Measurements from ENCODE around the gene DCLK3.

DNA sequence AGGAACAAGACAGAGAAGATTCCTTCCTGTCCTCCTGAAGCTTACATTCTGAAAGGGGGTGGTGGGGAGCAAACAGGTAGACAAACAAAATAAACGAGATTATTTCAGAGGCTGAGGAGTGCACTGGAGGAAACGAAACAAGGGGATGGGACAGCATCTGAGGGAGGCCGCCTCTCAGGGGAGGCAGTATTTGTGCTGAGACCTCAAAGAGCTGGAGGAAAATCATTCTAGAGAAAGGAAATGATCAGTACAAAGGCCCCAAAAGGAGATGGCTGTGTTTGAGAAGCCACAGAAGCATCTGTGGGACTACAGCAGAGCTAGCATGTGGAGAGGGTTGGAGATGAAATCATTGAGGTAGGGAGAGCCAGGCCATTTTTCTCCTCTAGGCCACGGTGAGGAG, 55.1 kb downstream of the DCLK3 start:
- TF ChIP-seq, protein P1, sequence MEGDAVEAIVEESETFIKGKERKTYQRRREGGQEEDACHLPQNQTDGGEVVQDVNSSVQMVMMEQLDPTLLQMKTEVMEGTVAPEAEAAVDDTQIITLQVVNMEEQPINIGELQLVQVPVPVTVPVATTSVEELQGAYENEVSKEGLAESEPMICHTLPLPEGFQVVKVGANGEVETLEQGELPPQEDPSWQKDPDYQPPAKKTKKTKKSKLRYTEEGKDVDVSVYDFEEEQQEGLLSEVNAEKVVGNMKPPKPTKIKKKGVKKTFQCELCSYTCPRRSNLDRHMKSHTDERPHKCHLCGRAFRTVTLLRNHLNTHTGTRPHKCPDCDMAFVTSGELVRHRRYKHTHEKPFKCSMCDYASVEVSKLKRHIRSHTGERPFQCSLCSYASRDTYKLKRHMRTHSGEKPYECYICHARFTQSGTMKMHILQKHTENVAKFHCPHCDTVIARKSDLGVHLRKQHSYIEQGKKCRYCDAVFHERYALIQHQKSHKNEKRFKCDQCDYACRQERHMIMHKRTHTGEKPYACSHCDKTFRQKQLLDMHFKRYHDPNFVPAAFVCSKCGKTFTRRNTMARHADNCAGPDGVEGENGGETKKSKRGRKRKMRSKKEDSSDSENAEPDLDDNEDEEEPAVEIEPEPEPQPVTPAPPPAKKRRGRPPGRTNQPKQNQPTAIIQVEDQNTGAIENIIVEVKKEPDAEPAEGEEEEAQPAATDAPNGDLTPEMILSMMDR (IDR thresholded peaks at IDR 0.05 in 4 of 5, conservative IDR thresholded peaks at IDR 0.05 in 1 of 5): no peak
- TF ChIP-seq POLR2A (IDR thresholded peaks at IDR 0.05): no peak
